RKO (cell line): ENCODE data around the gene FBXO3.
"Not testable (repeated sequence)": the region's sequence is repeated elsewhere in the genome, so short reads cannot be mapped to it uniquely, and the experiment has no call there.

Source experiments
- DNase-seq: peaks from one replicate; pipeline ENCODE4 v3.0.0-alpha.2; 2016; ENCODE audit warnings: low spot score

The FBXO3 gene

GRCh38 chr11:33772300-33772699, 2.0 kb downstream of the FBXO3 start:
- no peak for DNase-seq

GRCh38 chr11:33770236-33770635, 4.1 kb downstream of the FBXO3 start:
- no peak for DNase-seq

- DNase-seq: no peak
These were observed 4.8 kb downstream of the FBXO3 start for GRCh38 chr11:33769542-33769941.

GRCh38 chr11:33767624-33768023, 6.7 kb downstream of the FBXO3 start:
- no peak for DNase-seq

- DNase-seq: no peak
These were observed 8.2 kb downstream of the FBXO3 start for GRCh38 chr11:33766085-33766484.

DNA sequence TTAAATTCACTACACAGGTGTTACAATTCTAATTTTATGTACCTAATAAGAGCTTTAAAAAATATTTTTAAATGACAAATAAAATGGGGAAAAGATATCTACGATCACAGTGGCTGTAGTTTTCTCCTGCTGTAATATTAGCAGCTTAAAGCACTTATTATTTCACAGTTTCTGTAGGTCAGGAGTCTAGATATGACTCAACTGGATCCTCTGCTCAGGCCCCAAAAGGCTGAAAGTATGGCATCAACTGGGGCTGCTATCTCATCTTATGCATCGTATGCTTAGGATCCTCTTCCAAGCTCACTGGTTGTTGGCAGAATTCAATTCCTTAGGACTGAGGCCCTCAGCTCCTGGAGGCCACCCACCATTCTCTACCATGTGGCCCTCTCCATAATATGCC, 12.8 kb downstream of the FBXO3 start:
- DNase-seq: no peak

- no peak for DNase-seq
These were observed 20.9 kb downstream of the FBXO3 start for GRCh38 chr11:33753304-33753967.

DNA sequence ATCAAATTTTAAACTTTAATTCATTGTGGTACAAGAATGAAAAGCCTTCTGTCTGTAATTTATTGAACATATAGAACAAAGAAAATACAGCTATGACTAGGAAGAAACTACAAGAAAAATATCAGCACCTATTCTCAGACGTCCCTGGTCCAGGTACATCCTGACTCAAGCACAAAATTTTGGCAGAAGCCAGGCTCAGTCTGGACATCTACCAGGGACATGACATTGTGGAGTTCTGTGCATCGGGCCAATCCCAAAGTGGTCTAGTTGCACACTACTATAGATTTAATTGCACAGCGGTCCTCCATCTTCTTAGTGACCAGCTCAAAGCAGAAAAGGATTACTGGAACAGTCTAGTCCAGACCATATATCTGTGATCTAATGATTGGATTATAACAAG, 22.4 kb downstream of the FBXO3 start:
- no peak for DNase-seq

DNA sequence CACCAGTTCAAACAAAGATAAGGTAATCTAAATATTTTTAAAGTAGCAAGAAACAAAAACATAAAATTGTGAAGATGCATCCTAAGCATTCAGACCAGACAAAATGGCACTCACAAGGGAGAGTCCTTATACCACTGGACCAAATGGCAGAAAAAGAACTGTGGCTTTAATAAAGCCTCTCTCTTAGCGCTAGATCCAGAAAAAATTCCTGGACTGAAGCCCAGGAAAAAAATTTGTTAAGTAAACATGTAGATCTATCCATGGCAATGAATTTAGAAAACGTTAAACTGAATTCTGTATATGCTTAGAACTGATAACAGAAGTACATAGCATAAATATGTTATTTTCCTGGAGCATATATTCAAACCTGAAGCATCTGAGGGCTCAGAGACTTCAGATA, 26.3 kb downstream of the FBXO3 start:
- DNase-seq: no peak

- DNase-seq: no peak
These were observed 31.0 kb downstream of the FBXO3 start for GRCh38 chr11:33743291-33743690.

DNA sequence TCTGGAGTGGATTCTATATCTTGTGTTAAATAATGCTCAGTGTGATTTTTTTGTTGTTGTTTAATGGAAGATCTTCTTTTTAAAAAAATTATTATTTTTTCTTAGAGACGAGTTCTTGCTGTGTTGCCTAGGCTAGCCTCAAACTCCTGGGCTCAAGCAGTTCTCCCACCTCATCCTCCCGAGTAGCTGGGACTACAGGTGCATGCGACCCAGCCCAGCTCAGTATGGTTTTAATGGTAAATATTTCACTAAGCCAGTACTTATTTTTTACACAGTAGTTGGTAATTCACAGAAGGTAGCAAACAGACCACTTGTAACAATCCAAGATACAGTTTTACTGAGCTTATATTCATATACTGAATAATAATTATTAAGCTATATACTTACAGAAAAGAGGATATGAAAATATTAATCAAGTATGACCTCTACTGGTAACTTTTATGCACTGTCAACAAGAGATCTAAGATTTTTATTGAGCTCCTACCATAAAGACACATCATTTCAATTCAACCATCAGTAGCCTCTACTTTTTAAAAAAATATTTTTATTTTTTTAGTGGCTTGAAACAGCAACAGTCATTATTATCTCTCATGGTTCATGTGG, 32.0 kb downstream of the FBXO3 start:
- DNase-seq: peak; percentile 59

DNA sequence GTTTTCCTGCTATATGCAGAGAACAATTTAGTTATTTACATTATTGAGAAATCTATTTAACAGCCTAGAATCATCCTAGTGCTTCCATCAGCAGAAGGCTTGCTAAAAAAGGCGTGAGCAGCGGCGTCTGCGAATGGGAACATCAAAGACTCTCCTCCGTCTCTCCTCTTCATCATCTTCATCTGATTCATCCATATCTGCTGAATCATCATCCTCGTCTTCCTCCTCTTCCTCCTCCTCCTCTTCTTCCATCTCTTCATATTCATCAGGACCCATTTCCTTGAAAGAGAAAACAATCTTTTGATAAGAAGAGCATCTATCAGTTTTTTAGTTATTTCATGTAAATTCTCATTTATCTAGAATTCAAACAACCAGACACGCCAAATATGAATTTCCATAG, 32.5 kb downstream of the FBXO3 start:
- DNase-seq: no peak

DNA sequence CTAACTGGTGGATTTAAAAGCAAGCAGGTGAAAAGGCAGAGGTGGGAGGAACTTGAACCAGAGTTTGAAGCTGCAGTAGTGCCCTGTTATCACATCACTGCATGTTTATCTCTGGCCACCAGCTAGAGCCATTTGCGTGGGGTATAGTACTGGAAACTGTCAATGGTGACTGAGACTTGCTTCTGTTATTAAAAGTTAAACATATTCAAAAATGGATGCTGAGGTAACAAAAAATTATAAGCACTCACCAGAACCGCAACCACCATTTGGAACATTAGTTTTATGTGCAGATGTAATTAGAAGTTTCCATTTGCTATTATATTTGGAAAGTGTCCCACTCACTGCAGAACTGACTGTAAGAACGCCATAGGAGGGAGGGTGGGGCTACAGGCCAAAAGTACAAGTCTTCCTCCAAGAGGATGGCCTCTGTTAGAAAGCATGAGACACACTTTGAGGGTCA, 36.9 kb downstream of the FBXO3 start:
- no peak for DNase-seq

DNA sequence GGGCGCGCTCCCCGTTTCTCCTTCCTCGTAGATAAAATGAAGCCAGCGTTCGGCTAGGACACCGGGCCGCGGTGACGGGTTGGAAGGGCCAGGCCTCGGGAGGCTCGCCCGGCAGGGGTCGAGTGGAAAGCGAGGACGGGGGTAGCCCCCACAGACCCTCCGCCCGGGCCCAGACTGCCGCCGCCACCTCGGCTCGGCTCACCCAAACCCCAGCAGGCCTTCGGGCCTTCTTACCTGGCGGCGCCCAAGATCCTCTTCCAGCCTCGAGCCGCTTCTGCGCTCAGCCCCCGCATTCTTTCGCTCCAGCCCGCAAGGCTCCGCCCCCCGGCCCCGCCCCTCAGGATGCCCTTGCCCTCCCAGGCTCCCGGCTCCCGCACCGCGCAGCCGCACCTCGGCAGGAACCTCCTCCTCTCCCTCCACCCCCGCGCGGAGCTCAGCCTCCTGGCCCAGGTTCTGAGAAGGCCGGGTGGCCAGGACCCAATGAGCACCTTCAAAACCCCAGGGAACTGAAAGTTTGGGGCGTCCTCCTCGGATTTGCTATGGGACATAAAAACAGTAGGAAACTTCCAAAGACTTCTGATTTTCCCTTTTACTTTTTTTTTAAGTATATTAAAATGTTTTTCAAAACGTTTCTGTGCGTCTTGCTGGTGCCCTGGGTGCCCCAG, 38.0 kb downstream of the FBXO3 start, which contains the start of gene CD59:
TSS of gene CD59 (minus strand) at position 276 of the 665 bp plus-strand sequence. CDS start 13,978 bp downstream, outside the sequence.
- peak; percentile 91 for DNase-seq

DNA sequence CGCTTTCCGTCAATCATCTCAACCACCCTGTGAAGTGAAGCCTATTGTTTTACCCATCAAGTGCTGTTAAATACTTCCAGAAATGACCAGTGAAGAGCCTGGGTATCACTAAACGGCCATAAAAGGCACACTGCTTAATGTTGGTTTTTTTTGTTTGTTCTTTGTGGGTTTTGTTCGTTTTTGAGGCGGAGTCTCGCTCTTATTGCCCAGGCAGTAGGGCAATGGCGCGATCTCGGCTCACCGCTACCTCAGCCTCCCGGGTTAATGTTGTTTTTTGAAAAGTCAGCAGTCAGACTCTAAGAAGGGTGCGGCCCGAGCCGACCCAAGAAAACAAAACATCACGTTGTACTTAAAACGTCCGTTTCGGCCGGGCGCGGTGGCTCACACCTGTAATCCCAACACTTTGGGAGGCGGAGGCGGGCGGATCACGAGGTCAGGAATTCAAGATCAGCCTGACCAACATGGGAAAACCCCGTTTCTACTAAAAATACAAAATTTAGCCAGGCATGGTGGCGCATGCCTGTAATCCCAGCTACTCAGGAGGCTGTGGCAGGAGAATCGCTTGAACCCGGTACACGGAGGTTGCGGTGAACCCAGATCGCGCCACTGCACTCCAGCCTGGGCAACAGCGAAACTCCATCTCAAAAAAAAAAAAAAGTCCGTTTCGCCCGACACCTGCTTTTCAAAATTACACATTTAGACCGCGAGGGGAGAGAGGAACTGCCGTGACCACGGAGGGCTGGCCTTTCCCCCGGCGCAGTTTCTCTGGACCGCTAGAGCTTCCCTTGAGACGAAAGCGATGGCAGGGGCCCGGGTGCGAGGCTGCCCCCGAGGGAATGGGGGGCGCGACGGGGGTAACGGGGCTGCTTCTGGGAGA, 38.8 kb downstream of the FBXO3 start:
- peak; percentile 47 for DNase-seq

DNA sequence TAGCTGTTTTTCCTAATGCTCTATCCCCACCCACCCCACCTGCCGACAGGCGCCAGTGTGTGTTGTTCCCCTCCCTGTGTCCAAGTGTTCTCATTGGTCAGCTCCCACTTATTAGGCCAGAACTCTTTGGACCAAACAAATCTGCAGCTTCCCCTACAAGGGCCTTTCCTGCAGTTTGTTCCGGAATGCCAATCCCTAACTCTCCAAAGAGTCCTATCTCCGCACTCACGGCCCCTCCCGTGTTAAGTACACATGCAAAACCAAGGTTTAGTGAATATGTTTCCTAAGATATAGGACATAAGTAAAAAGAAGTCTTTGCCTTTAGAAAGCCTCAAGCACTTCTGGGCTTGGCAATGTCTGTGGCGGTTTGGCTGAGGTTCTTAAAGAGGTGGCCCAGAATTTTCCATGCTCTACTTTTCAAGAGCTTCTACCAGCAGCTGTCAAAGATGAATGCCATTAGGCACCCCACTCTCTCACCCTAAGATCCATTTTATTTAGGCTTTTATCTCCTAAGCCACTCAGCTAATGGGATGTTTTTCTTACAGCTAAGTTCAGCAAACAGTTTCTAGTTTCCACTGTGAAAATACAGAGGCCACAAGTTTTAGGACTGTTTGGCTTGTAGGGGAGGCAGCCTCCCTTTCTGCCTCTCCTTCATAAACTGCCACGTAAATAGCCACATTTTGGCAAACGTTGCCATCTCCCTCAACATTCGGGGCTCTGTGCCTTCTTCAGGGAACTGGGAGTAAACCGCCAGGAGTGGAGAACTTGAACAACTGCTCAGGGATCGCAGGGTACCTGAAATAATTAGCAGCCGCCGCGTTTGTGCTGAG, 39.7 kb downstream of the FBXO3 start:
- no peak for DNase-seq

- no peak for DNase-seq
These were observed 40.3 kb downstream of the FBXO3 start for GRCh38 chr11:33733980-33734379.

DNA sequence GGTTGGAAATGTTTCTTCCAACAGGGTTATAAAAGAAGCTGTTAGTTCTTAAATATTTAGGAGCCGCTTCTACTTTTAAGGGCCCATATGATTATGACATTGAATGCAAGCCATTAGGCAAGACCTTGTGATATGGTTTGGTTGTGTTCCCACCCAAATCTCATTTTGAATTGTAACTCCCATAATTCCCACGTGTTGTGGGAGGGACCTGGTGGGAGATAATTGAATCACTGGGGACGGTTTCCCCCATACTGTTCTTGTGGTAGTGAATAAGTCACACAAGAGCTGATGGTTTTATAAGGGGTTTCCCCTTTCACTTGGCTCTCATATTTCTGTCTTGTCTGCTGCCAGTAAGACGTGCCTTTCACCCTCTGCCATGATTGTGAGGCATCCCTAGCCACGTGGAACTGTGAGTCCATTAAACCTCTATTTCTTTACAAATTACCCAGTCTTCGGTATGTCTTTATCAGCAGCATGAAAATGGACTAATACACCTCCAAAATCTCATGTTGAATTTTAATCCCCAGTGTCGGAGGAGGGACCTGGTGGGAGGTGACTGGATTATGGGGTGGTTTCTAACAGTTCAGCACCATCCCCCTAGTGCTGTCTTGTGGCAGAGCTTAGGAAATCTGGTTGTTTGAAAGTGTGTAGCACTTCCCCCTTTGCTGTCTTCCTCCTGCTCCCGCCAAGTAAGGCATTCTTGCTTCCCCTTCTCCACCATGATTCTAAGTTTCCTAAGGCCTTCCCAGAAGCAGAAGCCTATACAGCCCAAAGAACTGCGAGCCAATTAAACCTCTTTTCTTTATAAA, 42.4 kb downstream of the FBXO3 start:
- DNase-seq: no peak

DNA sequence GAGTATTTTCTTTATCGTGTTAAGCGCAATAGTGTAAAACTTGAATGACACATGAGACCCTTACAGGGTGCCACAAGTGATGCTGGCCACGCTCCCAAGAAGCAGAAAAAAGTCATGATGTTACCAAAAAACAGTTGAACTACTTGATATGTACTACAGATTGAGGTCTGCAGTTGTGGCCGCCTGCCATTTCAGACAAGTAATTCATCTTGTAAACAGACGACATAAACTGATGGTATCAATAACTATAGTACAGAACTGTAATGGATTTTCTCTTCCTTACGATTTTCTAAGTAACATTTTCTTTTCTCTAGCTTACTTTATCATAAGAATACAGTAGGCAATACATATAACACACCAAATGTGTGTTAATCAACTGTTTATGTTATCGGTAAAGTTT, 43.6 kb downstream of the FBXO3 start:
- DNase-seq: no peak

- DNase-seq: not testable (repeated sequence)
These were observed 45.2 kb downstream of the FBXO3 start for GRCh38 chr11:33729072-33729664.
